Left ventricle myocardium inferior (tissue), 1 donor: ENCODE data around the gene PCBP2. TPM values are rescaled to one million over a fixed set of nuclear protein-coding genes. Genes with fewer than 3 reads are reported as not detected.

Experiments used
- DNase-seq: peaks from one replicate; pipeline ENCODE4 v3.0.0-alpha.2; 2020
- H3K27ac ChIP-seq: fragments of 200-600 bp; replicated peaks from 2 replicates; pipeline ENCODE4 v1.8.0; 2021
- H3K27me3 ChIP-seq: fragments of 200-600 bp; 2 replicates; pipeline ENCODE4 v1.8.0; 2021; ENCODE audit warnings: low read depth
- H3K36me3 ChIP-seq: fragments of 200-600 bp; 2 replicates; pipeline ENCODE4 v1.8.0; 2021
- H3K4me1 ChIP-seq: fragments of 200-600 bp; 2 replicates; pipeline ENCODE4 v1.8.0; 2021
- H3K4me3 ChIP-seq: fragments of 200-600 bp; 2 replicates; pipeline ENCODE4 v1.8.0; 2021; ENCODE audit warnings: mild to moderate bottlenecking, moderate library complexity
- H3K9me3 ChIP-seq: fragments of 200-600 bp; replicated peaks from 2 replicates; pipeline ENCODE4 v1.8.0; 2021
- intact Hi-C: fragments of 100-400 bp; cut with micrococcal nuclease; formaldehyde crosslinking; loops from one replicate; pipeline ENCODE4 v1.11.0; 2022
- total RNA-seq: library from RNA; stranded (reverse); fragmentation: NEBNext Ultra II Directional; extraction: Animal tissue kit (Norgen Biotek cat#: 25700); gene quantifications from one replicate; pipeline ENCODE4 v1.2.1, GENCODE V29; 2021
- TF ChIP-seq, protein P1 (sequence below): fragments of 200-600 bp; IDR thresholded peaks from 2 replicates; pipeline ENCODE4 v1.8.0; 2021; ENCODE audit warnings: antibody characterized with exemption, mild to moderate bottlenecking, borderline replicate concordance
- donor health status: DM: no; HTN: yes; CAD: no; lungs with severe emphysema.

The PCBP2 gene
- total RNA-seq, 1 donor from 2014 or later: 530 TPM

DNA sequence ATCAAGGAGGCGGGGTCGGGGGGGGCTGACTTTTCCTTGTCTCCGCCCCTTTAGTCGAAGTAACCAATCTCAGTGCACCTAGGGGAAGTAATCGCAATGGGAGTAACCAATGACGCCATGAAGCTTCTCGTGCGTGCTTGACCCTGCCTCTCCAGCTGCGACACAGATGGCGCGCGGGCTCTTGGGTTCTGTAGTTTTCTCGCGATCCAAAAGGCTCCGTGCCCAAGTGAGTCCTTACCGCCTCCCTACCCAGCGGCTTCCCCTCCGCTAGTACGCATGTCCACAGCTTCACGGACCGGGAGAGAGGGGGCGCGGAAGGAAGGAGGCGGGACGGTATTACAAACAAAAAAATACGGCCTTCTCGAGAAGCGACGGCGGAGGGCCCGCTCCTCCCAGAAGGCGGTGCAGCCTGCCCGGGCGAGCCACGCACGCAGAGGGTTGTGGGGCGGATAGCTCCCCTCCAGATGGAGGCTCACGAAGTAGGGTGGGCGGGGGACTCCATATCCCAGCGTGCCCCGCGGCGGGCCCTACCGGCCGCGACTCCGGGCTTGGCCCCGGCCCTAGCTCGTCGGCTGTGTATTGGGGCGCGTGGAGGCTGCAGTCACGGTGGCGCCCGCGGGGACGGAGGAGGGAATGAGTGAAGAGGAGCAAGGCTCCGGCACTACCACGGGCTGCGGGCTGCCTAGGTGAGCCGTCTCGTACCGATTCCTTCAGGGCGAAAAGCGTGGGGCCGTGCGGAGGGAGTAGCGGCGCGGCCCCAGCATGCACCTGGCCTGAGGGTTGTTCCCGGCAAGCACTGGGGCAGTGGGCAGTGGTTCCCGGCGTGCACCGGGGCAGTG, 49.1 kb downstream of the PCBP2 start, which contains the start of gene TARBP2:
TSS of gene TARBP2 (plus strand) at position 508 of the 839 bp plus-strand sequence. CDS start at position 634, 126 bp downstream.
- peak within 1 kb of the TSS; percentile 80 for H3K4me3 ChIP-seq
- peak; percentile 98 for DNase-seq
- H3K4me1 ChIP-seq: peaks cover 58% of the 10 kb centered on the region
- peak within 1 kb of the TSS; percentile 99 for H3K27ac ChIP-seq
- intact Hi-C loops: no loop called here
- peaks cover 20% of the 10 kb centered on the region for H3K36me3 ChIP-seq
- TF ChIP-seq, protein P1, sequence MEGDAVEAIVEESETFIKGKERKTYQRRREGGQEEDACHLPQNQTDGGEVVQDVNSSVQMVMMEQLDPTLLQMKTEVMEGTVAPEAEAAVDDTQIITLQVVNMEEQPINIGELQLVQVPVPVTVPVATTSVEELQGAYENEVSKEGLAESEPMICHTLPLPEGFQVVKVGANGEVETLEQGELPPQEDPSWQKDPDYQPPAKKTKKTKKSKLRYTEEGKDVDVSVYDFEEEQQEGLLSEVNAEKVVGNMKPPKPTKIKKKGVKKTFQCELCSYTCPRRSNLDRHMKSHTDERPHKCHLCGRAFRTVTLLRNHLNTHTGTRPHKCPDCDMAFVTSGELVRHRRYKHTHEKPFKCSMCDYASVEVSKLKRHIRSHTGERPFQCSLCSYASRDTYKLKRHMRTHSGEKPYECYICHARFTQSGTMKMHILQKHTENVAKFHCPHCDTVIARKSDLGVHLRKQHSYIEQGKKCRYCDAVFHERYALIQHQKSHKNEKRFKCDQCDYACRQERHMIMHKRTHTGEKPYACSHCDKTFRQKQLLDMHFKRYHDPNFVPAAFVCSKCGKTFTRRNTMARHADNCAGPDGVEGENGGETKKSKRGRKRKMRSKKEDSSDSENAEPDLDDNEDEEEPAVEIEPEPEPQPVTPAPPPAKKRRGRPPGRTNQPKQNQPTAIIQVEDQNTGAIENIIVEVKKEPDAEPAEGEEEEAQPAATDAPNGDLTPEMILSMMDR: peak; percentile 26
- H3K27me3 ChIP-seq: no peaks in the 10 kb centered on the region
- no peaks in the 10 kb centered on the region for H3K9me3 ChIP-seq

DNA sequence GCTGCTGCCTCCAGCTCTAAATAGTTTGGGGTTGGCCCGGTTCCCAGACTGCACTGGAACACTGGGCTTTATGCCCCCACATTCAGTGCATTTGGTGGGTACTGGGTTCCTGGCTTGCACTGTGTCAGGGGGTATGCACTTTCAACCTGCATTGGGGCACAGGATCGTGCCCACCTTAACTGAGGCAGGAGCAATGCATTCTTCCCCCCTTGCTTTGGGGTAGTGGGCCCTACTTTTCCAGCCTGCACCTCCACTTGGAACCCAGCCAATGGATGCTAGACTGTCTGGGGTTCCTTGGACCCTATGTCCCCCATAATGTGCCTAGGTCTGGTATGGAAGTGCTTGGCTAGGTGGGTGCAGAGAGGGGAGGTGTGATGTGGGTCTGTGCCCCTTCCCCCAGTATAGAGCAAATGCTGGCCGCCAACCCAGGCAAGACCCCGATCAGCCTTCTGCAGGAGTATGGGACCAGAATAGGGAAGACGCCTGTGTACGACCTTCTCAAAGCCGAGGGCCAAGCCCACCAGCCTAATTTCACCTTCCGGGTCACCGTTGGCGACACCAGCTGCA, 49.8 kb downstream of the PCBP2 start:
- TF ChIP-seq, protein P1: no peak
- DNase-seq: no peak
- peak overlapping the region; percentile 99 for H3K27ac ChIP-seq
- peak overlapping the region; percentile 80 for H3K4me3 ChIP-seq
- no peaks in the 10 kb centered on the region for H3K9me3 ChIP-seq
- intact Hi-C loops: no loop called here
- H3K4me1 ChIP-seq: peaks cover 51% of the 10 kb centered on the region
- H3K36me3 ChIP-seq: peaks cover 27% of the 10 kb centered on the region
- H3K27me3 ChIP-seq: no peaks in the 10 kb centered on the region

DNA sequence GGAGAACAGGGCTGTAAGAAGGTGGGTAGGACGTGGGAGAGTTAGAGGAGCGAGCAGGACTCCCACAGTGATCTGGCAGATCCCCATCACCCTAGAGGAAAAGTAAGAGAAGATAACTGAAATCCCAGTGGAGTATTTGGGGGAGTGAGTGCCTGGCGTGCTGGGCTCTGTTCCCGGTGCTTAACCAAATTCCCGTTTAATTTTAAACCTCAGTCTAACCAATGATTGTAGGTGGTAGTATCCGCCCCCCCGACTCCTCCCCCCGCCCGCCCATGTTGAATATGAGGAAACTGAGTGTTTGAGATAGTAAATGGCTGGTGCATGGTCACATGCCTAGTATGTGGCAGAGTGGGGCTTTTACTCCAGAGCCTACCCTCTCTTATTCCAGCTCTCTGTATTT, 50.4 kb downstream of the PCBP2 start:
- peaks cover 47% of the 10 kb centered on the region for H3K4me1 ChIP-seq
- TF ChIP-seq, protein P1: no peak
- H3K27me3 ChIP-seq: no peaks in the 10 kb centered on the region
- H3K36me3 ChIP-seq: peaks cover 34% of the 10 kb centered on the region
- DNase-seq: no peak
- intact Hi-C loops: no loop called here
- H3K4me3 ChIP-seq: peak overlapping the region; percentile 80
- H3K27ac ChIP-seq: peak overlapping the region; percentile 99
- no peaks in the 10 kb centered on the region for H3K9me3 ChIP-seq

DNA sequence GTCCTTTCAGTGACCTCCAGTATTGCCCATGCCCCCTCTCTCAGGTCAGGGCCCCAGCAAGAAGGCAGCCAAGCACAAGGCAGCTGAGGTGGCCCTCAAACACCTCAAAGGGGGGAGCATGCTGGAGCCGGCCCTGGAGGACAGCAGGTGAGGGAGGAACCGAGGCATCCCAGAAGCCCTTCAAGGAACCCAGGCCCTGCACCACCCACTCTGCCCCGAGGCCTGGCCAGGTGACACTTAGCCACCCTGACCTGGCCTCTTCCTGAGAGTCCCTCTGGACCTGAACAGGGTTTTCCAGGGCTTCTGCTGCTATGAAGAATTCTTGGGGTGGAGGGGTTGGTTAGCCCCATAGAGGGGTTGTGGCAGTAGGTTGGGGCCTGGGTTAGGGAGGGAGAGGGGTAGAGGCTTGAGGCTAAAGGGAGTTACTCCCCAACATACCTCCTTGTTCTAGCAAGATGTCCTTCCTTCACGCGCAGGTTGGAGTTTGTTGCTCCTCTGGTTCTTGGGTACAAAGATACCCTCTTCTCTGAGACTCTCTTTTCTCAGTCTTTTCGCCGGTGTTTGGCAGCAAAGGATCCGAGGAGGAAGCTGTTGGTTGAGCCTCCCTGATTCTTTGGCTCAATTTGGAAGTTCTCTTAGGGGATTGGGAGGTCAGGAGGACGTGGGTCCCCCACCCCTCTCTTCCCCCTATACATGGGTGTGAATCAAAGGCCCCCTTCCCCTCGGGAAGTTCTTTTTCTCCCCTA, 51.3 kb downstream of the PCBP2 start:
- H3K27me3 ChIP-seq: no peaks in the 10 kb centered on the region
- H3K9me3 ChIP-seq: no peaks in the 10 kb centered on the region
- peak overlapping the region; percentile 99 for H3K27ac ChIP-seq
- peaks cover 36% of the 10 kb centered on the region for H3K36me3 ChIP-seq
- peaks cover 48% of the 10 kb centered on the region for H3K4me1 ChIP-seq
- H3K4me3 ChIP-seq: peak overlapping the region; percentile 80
- intact Hi-C loops: no loop called here
- TF ChIP-seq, protein P1: no peak
- no peak for DNase-seq
